H1 (cell line): Measurements from ENCODE around the gene C12orf76. TPM values are rescaled to one million over a fixed set of nuclear protein-coding genes. Genes with fewer than 3 reads are reported as not detected.
"Not testable (repeated sequence)": the region's sequence is repeated elsewhere in the genome, so short reads cannot be mapped to it uniquely, and the experiment has no call there.

Experiments
- CTCF ChIA-PET: fragments of 300-600 bp; sonication (Branson Sonifier 250); formaldehyde crosslinking; loops from one replicate; lab custom pipeline; 2021; ENCODE audit not compliant: partially characterized antibody; lab: Charles Lee
- POLR2A ChIA-PET: fragments of 300-600 bp; sonication (Branson Sonifier 250); formaldehyde crosslinking; loops from one replicate; lab custom pipeline; 2021; ENCODE audit warnings: inconsistent platforms; ENCODE audit not compliant: partially characterized antibody; lab: Charles Lee
- DNase-seq, 2 experiments: peaks; one replicate each; pipeline versions ENCODE4 v3.0.0 to v3.0.0-alpha.2; 2010 to 2022; ENCODE audit warnings: low spot score in 2 of 2, low read depth in 1 of 2, mixed read lengths in 1 of 2
- FAIRE-seq: peaks from 2 replicates; lab custom pipeline; 2011; peaks lifted over from hg19 to GRCh38; lab: Jason Lieb, UNC
- H2AFZ ChIP-seq: 2 replicates; pipeline ENCODE4 v1.8.1; 2012; ENCODE audit warnings: low read length, inconsistent platforms
- H2AK5ac ChIP-seq: 2 replicates; pipeline ENCODE4 v1.6.1; 2013; ENCODE audit warnings: low read depth, low read length
- H2BK120ac ChIP-seq: replicated peaks from 2 replicates; pipeline ENCODE3; 2013; ENCODE audit warnings: low read depth, low read length, inconsistent platforms
- H2BK12ac ChIP-seq: 2 replicates; pipeline ENCODE4 v1.6.1; 2013; ENCODE audit warnings: low read depth, low read length
- H2BK15ac ChIP-seq: 2 replicates; pipeline ENCODE4 v1.6.1; 2013; ENCODE audit warnings: low read length
- H2BK20ac ChIP-seq: 2 replicates; pipeline ENCODE4 v1.6.1; 2013; ENCODE audit warnings: low read length
- H2BK5ac ChIP-seq: 2 replicates; pipeline ENCODE4 v1.6.1; 2013; ENCODE audit warnings: low read depth, low read length
- H3K14ac ChIP-seq: 2 replicates; pipeline ENCODE4 v1.6.1; 2013; ENCODE audit warnings: inconsistent platforms; ENCODE audit not compliant: insufficient read length
- H3K18ac ChIP-seq: 2 replicates; pipeline ENCODE4 v1.6.1; 2013; ENCODE audit warnings: low read length; ENCODE audit errors: extremely low read depth
- H3K23ac ChIP-seq: 2 replicates; pipeline ENCODE4 v1.6.1; 2013; ENCODE audit warnings: inconsistent platforms; ENCODE audit not compliant: insufficient read length
- H3K23me2 ChIP-seq: 2 replicates; pipeline ENCODE4 v1.6.1; 2013; ENCODE audit warnings: low read depth, low read length
- H3K27ac ChIP-seq: 2 replicates; pipeline ENCODE4 v1.6.1; 2011; ENCODE audit warnings: low read depth, low read length, inconsistent platforms
- H3K27me3 ChIP-seq, 4 experiments: replicated peaks in 1 of 4; 1 replicate in 1 of 4; 2 replicates in 3 of 4; pipeline versions ENCODE4 v1.6.1 to v1.8.1; 2011 to 2013; ENCODE audit warnings: low read length in 3 of 4, mild to moderate bottlenecking in 3 of 4, inconsistent platforms in 2 of 4, mixed read lengths in 2 of 4, moderate library complexity in 1 of 4; ENCODE audit not compliant: control insufficient read depth in 3 of 4, insufficient read depth in 3 of 4; ENCODE audit errors: extremely low read depth in 1 of 4
- H3K36me3 ChIP-seq, 4 experiments: 2 replicates each; pipeline versions ENCODE4 v1.6.1 to v1.8.1; 2011 to 2013; ENCODE audit warnings: mild to moderate bottlenecking in 4 of 4, low read length in 3 of 4, moderate library complexity in 2 of 4, control low read depth in 1 of 4, inconsistent platforms in 1 of 4; ENCODE audit not compliant: insufficient read depth in 4 of 4, control insufficient read depth in 2 of 4
- H3K4ac ChIP-seq: replicated peaks from 2 replicates; pipeline ENCODE3; 2013; ENCODE audit warnings: low read length, low read depth, mixed read lengths, inconsistent platforms; ENCODE audit not compliant: insufficient read length
- H3K4me1 ChIP-seq, 4 experiments: replicated peaks in 1 of 4; 1 replicate in 1 of 4; 2 replicates in 3 of 4; pipeline versions ENCODE4 v1.6.1 to v1.8.1; 2011 to 2013; ENCODE audit warnings: low read length in 3 of 4, inconsistent platforms in 2 of 4, mixed read lengths in 1 of 4; ENCODE audit not compliant: insufficient read depth in 4 of 4, control insufficient read depth in 3 of 4
- H3K4me2 ChIP-seq, 2 experiments: 2 replicates each; pipeline versions ENCODE4 v1.6.1 to v1.8.1; 2011 to 2013; ENCODE audit warnings: low read depth in 2 of 2, low read length in 2 of 2, control low read depth in 1 of 2, inconsistent platforms in 1 of 2, mild to moderate bottlenecking in 1 of 2; ENCODE audit not compliant: insufficient read depth in 1 of 2
- H3K4me3 ChIP-seq, 4 experiments: fragments of 200-600, 300-600 bp in 1 of 4; sonication (generic), shearing (Covaris generic), sonication (Bioruptor Twin) in 1 of 4; 2 replicates each; pipeline versions ENCODE4 v1.5.1 to v1.8.1; 2011 to 2016; ENCODE audit warnings: low read length in 4 of 4, low read depth in 3 of 4, control low read depth in 2 of 4, inconsistent platforms in 2 of 4, mild to moderate bottlenecking in 2 of 4, mixed read lengths in 1 of 4, moderate library complexity in 1 of 4; ENCODE audit not compliant: insufficient read depth in 2 of 4; ENCODE audit errors: extremely low read depth in 1 of 4
- H3K56ac ChIP-seq: replicated peaks from 2 replicates; pipeline ENCODE3; 2013; ENCODE audit warnings: low read depth, mild to moderate bottlenecking, mixed read lengths, low read length, inconsistent platforms; ENCODE audit not compliant: insufficient read length
- H3K79me1 ChIP-seq: 2 replicates; pipeline ENCODE4 v1.6.1; 2013; ENCODE audit warnings: low read depth, low read length, control low read depth
- H3K79me2 ChIP-seq, 2 experiments: 2 replicates each; pipeline versions ENCODE4 v1.6.1 to v1.8.1; 2012 to 2013; ENCODE audit warnings: low read length in 2 of 2, mild to moderate bottlenecking in 2 of 2, inconsistent platforms in 1 of 2; ENCODE audit not compliant: insufficient read depth in 2 of 2, control insufficient read depth in 1 of 2
- H3K9ac ChIP-seq, 4 experiments: replicated peaks in 1 of 4; 1 replicate in 1 of 4; 2 replicates in 3 of 4; pipeline versions ENCODE4 v1.6.1 to v1.8.1; 2011 to 2013; ENCODE audit warnings: low read depth in 3 of 4, low read length in 3 of 4, control low read depth in 2 of 4, mild to moderate bottlenecking in 2 of 4, moderate library complexity in 2 of 4, inconsistent platforms in 1 of 4; ENCODE audit errors: extremely low read depth in 1 of 4
- H3K9me3 ChIP-seq, 2 experiments: 2 replicates each; pipeline versions ENCODE4 v1.6.1 to v1.8.1; 2012 to 2013; ENCODE audit warnings: mild to moderate bottlenecking in 2 of 2, moderate library complexity in 2 of 2, control low read depth in 1 of 2, inconsistent platforms in 1 of 2, low read depth in 1 of 2, low read length in 1 of 2, mixed read lengths in 1 of 2; ENCODE audit not compliant: insufficient read depth in 2 of 2
- H4K20me1 ChIP-seq, 2 experiments: replicated peaks in 1 of 2; 2 replicates each; pipeline versions ENCODE3 to v1.8.1; 2011 to 2013; ENCODE audit warnings: inconsistent platforms in 2 of 2, low read length in 2 of 2, mild to moderate bottlenecking in 1 of 2; ENCODE audit not compliant: insufficient read depth in 2 of 2, control insufficient read depth in 1 of 2
- H4K5ac ChIP-seq: 2 replicates; pipeline ENCODE4 v1.6.1; 2013; ENCODE audit warnings: low read length, low read depth, mixed read lengths, inconsistent platforms; ENCODE audit not compliant: insufficient read length
- H4K8ac ChIP-seq: 2 replicates; pipeline ENCODE4 v1.8.0; 2013; ENCODE audit warnings: mild to moderate bottlenecking, moderate library complexity, low read length, inconsistent platforms; ENCODE audit not compliant: insufficient read depth; ENCODE audit errors: extremely low read depth
- H4K91ac ChIP-seq: replicated peaks from 2 replicates; pipeline ENCODE3; 2013; ENCODE audit warnings: low read length, mixed read lengths, inconsistent platforms; ENCODE audit not compliant: insufficient read length
- WGBS, 2 experiments: shearing (Covaris generic) in 1 of 2; methylation state at CpG; one replicate each; pipeline versions ENCODE4 v1.1.6 to v1.1.7; 2013 to 2015; ENCODE audit warnings: low lambda C conversion rate in 2 of 2, mixed read lengths in 2 of 2, inconsistent platforms in 1 of 2, low coverage in 1 of 2, missing lambda C conversion rate in 1 of 2; ENCODE audit not compliant: insufficient replicate concordance in 2 of 2, insufficient coverage in 1 of 2, insufficient read length in 1 of 2; ENCODE audit errors: extremely low coverage in 1 of 2, missing lambda C conversion rate in 1 of 2; 5-methylcytosine and 5-hydroxymethylcytosine counted together
- polyA plus RNA-seq, 7 experiments: library from polyadenylated mRNA; depleted of rRNA in 3 of 7; stranded (reverse) in 5 of 7; unstranded in 2 of 7; fragments of >200 nt in 5 of 7; fragments of 200-250 nt in 2 of 7; gene quantifications; 1 replicate in 5 of 7; 2 replicates in 1 of 7; 4 replicates in 1 of 7; pipeline versions ENCODE4 v1.2.1 to v1.2.3, GENCODE V29; 2011 to 2013; ENCODE audit warnings: missing spikeins in 2 of 7, mixed read lengths in 2 of 7
- total RNA-seq: library from RNA; stranded (reverse); fragmentation: NEBNext Ultra II Directional; extraction: Animal tissue kit (Norgen Biotek cat#: 25700); gene quantifications from 2 replicates; pipeline ENCODE4 v1.2.1, GENCODE V29; 2021

Gene C12orf76
- total and polyA plus RNA-seq, 2 of the 8 experiments (the other 6 are each of a cell fraction or from before 2014, with no cell fraction given) = 14.4 to 18.6 TPM

GRCh38 chr12:110088216-110088615 is 39.9 kb upstream of the C12orf76 start:
- H3K27ac ChIP-seq, H4K20me1 ChIP-seq, H3K4me3 ChIP-seq, H3K56ac ChIP-seq, FAIRE-seq, H3K36me3 ChIP-seq, H4K91ac ChIP-seq, H3K4ac ChIP-seq, H3K9ac ChIP-seq, H3K9me3 ChIP-seq, H3K23ac ChIP-seq, H3K4me1 ChIP-seq, H2BK15ac ChIP-seq, H3K4me2 ChIP-seq, H3K18ac ChIP-seq, H2BK12ac ChIP-seq, H3K23me2 ChIP-seq, H3K14ac ChIP-seq, H2BK5ac ChIP-seq, POLR2A ChIA-PET, H4K5ac ChIP-seq, H3K79me2 ChIP-seq, H2AFZ ChIP-seq, DNase-seq, H3K27me3 ChIP-seq, H2BK120ac ChIP-seq, H3K79me1 ChIP-seq, H4K8ac ChIP-seq, H2AK5ac ChIP-seq, H2BK20ac ChIP-seq: not testable (repeated sequence)
- 90% methylated on average over 6 of the region's 6 CpGs; no CpG with 5 or more reads in 1 of the 2 experiments for whole genome bisulfite sequencing, 2 experiments
- CTCF ChIA-PET = interaction anchor here (3.4 to 6.1 kb wide), 2 partner anchors 11 to 14 kb away, joined by 17 to 24 read pairs; no protein-coding TSS in a partner anchor
